Liver (tissue), 3 donors: Measurements from ENCODE around the gene ZNF212.

Experiments
- ATF3 ChIP-seq: IDR thresholded peaks from 2 replicates; pipeline ENCODE4 v1.6.1; 2016; ENCODE audit warnings: antibody characterized with exemption
- CTCF ChIP-seq: fragments of 150-350 bp; IDR thresholded peaks from 2 replicates; pipeline ENCODE4 v1.5.1; 2017; ENCODE audit warnings: improper control_type of control experiment, low read depth, low read length; ENCODE audit not compliant: missing input control
- EGR1 ChIP-seq, 2 donors: IDR thresholded peaks; 2 replicates each; pipeline ENCODE4 v1.6.1; 2016 to 2018; ENCODE audit warnings: antibody characterized with exemption in 2 of 2, low read depth in 2 of 2
- FOXA1 ChIP-seq: IDR thresholded peaks from 2 replicates; pipeline ENCODE4 v1.6.1; 2016; ENCODE audit warnings: antibody characterized with exemption
- GABPA ChIP-seq, 2 donors: IDR thresholded peaks in 1 of 2; conservative IDR thresholded peaks in 1 of 2; 2 replicates each; pipeline ENCODE4 v1.6.1; 2016; ENCODE audit warnings: antibody characterized with exemption in 2 of 2, mild to moderate bottlenecking in 1 of 2, moderate library complexity in 1 of 2
- RAD21 ChIP-seq, 2 donors: IDR thresholded peaks; 2 replicates each; pipeline ENCODE4 v1.6.1; 2016; ENCODE audit warnings: antibody characterized with exemption in 2 of 2, mild to moderate bottlenecking in 2 of 2
- REST ChIP-seq: IDR thresholded peaks from 2 replicates; pipeline ENCODE4 v1.6.1; 2016; ENCODE audit warnings: antibody characterized with exemption, mild to moderate bottlenecking
- SP1 ChIP-seq: IDR thresholded peaks from 2 replicates; pipeline ENCODE4 v1.6.1; 2018; ENCODE audit warnings: antibody characterized with exemption, mild to moderate bottlenecking
- ZBTB33 ChIP-seq: IDR thresholded peaks from 2 replicates; pipeline ENCODE4 v1.6.1; 2016; ENCODE audit warnings: antibody characterized with exemption
- donor health status: healthy.
- donor health status: healthy.

- no peak for TF ChIP-seq GABPA (IDR thresholded peaks at IDR 0.05 in 1 of 2, conservative IDR thresholded peaks at IDR 0.05 in 1 of 2)
- no peak for TF ChIP-seq CTCF
- TF ChIP-seq RAD21 (IDR thresholded peaks at IDR 0.05) = no peak
- no peak for TF ChIP-seq REST
- TF ChIP-seq SP1 = no peak
- TF ChIP-seq EGR1 (IDR thresholded peaks at IDR 0.05; ENCODE audit: low read depth in 2 of 2) = no peak
- no peak for TF ChIP-seq ATF3
- no peak for TF ChIP-seq FOXA1
- no peak for TF ChIP-seq ZBTB33
Observed at GRCh38 chr7:149254181-149254858, 14.9 kb downstream of the ZNF212 start.
